Measurements from ENCODE around the gene ZNF385B. TPM values are rescaled to one million over a fixed set of nuclear protein-coding genes. Genes with fewer than 3 reads are reported as not detected.

The ZNF385B gene
- total and polyA plus RNA-seq, 2 donors (not counting 1 experiment from before 2014, with no cell fraction given): not detected

- Mint-ChIP-seq H3K4me3 (no peak overlapping the region), H3K27me3 (peaks cover 5% of the 10 kb centered on the region), H3K4me1 (no peaks in the 10 kb centered on the region), H3K9me3 (ENCODE audit: insufficient read depth) (no peaks in the 10 kb centered on the region), H3K27ac (no peak overlapping the region)
- Histone ChIP-seq H3K4me1 (ENCODE audit: control insufficient read depth in 2 of 2, insufficient read depth in 2 of 2, low read length in 2 of 2) (no peaks in the 10 kb centered on the region), H3K27me3 (replicated peaks in 1 of 4; ENCODE audit: control extremely low read depth in 1 of 4, control insufficient read depth in 3 of 4, insufficient read depth in 4 of 4, low read length in 3 of 4) (no peaks in the 10 kb centered on the region), H3K36me3 (replicated peaks in 1 of 2; ENCODE audit: control extremely low read depth in 1 of 2, control insufficient read depth in 1 of 2, extremely low read depth in 1 of 2, insufficient read depth in 2 of 2, low read length in 1 of 2) (no peaks in the 10 kb centered on the region), H2AFZ (ENCODE audit: insufficient read depth, low read depth, low read length, poor library complexity, severe bottlenecking) (no peak overlapping the region), H3K4me2 (replicated peaks; ENCODE audit: low read depth, low read length, poor library complexity, severe bottlenecking) (no peak overlapping the region), H3K4me3 (ENCODE audit: control extremely low read depth in 1 of 5, extremely low read depth in 1 of 5, insufficient read depth in 1 of 5, low read depth in 2 of 5, low read length in 4 of 5) (no peak overlapping the region), H3K9me3 (ENCODE audit: control extremely low read depth in 1 of 3, control insufficient read depth in 2 of 3, insufficient read depth in 1 of 3, low read length in 2 of 3) (no peaks in the 10 kb centered on the region), H4K20me1 (ENCODE audit: control insufficient read depth, insufficient read depth, low read length, poor library complexity, severe bottlenecking) (no peaks in the 10 kb centered on the region), H3K27ac (ENCODE audit: low read length in 2 of 2) (no peak overlapping the region), H3K79me2 (ENCODE audit: control insufficient read depth, insufficient read depth, low read length) (no peaks in the 10 kb centered on the region), H3K9ac (ENCODE audit: low read length) (no peak overlapping the region)
- DNase-seq (no peak), ATAC-seq (ENCODE audit: low read depth) (no peak)
- intact Hi-C loops (cut with micrococcal nuclease): no loop called here
- TF ChIP-seq EZH2 (IDR thresholded peaks at IDR 0.05; ENCODE audit: borderline replicate concordance, insufficient read depth, low read depth, low read length, poor library complexity, severe bottlenecking): no peak
- TF ChIP-seq, protein P1, sequence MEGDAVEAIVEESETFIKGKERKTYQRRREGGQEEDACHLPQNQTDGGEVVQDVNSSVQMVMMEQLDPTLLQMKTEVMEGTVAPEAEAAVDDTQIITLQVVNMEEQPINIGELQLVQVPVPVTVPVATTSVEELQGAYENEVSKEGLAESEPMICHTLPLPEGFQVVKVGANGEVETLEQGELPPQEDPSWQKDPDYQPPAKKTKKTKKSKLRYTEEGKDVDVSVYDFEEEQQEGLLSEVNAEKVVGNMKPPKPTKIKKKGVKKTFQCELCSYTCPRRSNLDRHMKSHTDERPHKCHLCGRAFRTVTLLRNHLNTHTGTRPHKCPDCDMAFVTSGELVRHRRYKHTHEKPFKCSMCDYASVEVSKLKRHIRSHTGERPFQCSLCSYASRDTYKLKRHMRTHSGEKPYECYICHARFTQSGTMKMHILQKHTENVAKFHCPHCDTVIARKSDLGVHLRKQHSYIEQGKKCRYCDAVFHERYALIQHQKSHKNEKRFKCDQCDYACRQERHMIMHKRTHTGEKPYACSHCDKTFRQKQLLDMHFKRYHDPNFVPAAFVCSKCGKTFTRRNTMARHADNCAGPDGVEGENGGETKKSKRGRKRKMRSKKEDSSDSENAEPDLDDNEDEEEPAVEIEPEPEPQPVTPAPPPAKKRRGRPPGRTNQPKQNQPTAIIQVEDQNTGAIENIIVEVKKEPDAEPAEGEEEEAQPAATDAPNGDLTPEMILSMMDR (IDR thresholded peaks at IDR 0.05): no peak
- ChIA-PET POLR2A (no interaction called here), CTCF (no interaction called here)
- WGBS (ENCODE audit: insufficient coverage): 96% methylated on average over 2 of the region's 4 CpGs
These were observed 280.9 kb downstream of the ZNF385B start for GRCh38 chr2:179580378-179581146.

GRCh38 chr2:179579800-179580199 lies 281.6 kb downstream of the ZNF385B start:
- H3K4me1 Mint-ChIP-seq: no peaks in the 10 kb centered on the region
- intact Hi-C loops (cut with micrococcal nuclease): no loop called here
- Histone ChIP-seq H3K9me3 (ENCODE audit: control extremely low read depth in 1 of 3, control insufficient read depth in 2 of 3, insufficient read depth in 1 of 3, low read length in 2 of 3) (no peaks in the 10 kb centered on the region), H3K79me2 (ENCODE audit: control insufficient read depth, insufficient read depth, low read length) (no peaks in the 10 kb centered on the region), H3K36me3 (replicated peaks in 1 of 2; ENCODE audit: control extremely low read depth in 1 of 2, control insufficient read depth in 1 of 2, extremely low read depth in 1 of 2, insufficient read depth in 2 of 2, low read length in 1 of 2) (no peaks in the 10 kb centered on the region), H2AFZ (ENCODE audit: insufficient read depth, low read depth, low read length, poor library complexity, severe bottlenecking) (no peak overlapping the region), H3K27ac (ENCODE audit: low read length in 2 of 2) (no peak overlapping the region), H3K4me1 (ENCODE audit: control insufficient read depth in 2 of 2, insufficient read depth in 2 of 2, low read length in 2 of 2) (no peaks in the 10 kb centered on the region), H3K4me2 (replicated peaks; ENCODE audit: low read depth, low read length, poor library complexity, severe bottlenecking) (no peak overlapping the region), H3K27me3 (replicated peaks in 1 of 4; ENCODE audit: control extremely low read depth in 1 of 4, control insufficient read depth in 3 of 4, insufficient read depth in 4 of 4, low read length in 3 of 4) (no peaks in the 10 kb centered on the region), H3K9ac (ENCODE audit: low read length) (no peak overlapping the region), H4K20me1 (ENCODE audit: control insufficient read depth, insufficient read depth, low read length, poor library complexity, severe bottlenecking) (no peaks in the 10 kb centered on the region), H3K4me3 (ENCODE audit: control extremely low read depth in 1 of 5, extremely low read depth in 1 of 5, insufficient read depth in 1 of 5, low read depth in 2 of 5, low read length in 4 of 5) (no peak overlapping the region)
- no peak for DNase-seq
- peaks cover 5% of the 10 kb centered on the region for H3K27me3 Mint-ChIP-seq
- ChIA-PET CTCF (no interaction called here), POLR2A (no interaction called here)
- TF ChIP-seq, protein P1 (IDR thresholded peaks at IDR 0.05): no peak
- TF ChIP-seq EZH2 (IDR thresholded peaks at IDR 0.05; ENCODE audit: borderline replicate concordance, insufficient read depth, low read depth, low read length, poor library complexity, severe bottlenecking): no peak
- H3K27ac Mint-ChIP-seq: no peak overlapping the region
- no peak for ATAC-seq (ENCODE audit: low read depth)
- no peak overlapping the region for H3K4me3 Mint-ChIP-seq
- H3K9me3 Mint-ChIP-seq (ENCODE audit: insufficient read depth): no peaks in the 10 kb centered on the region

All from B cell (primary cell).